GM21423 (cell line): ENCODE data around the gene PAGE2.
"Not testable (repeated sequence)": the region's sequence is repeated elsewhere in the genome, so short reads cannot be mapped to it uniquely, and the experiment has no call there.

ENCODE experiments used
- ATAC-seq: cut with Tn5 transposase; IDR thresholded peaks from one replicate; pipeline ENCODE4 v1.9.1; 2021; ENCODE audit warnings: mild to moderate bottlenecking, moderate library complexity; ENCODE audit not compliant: unreplicated experiment

PAGE2 gene

DNA sequence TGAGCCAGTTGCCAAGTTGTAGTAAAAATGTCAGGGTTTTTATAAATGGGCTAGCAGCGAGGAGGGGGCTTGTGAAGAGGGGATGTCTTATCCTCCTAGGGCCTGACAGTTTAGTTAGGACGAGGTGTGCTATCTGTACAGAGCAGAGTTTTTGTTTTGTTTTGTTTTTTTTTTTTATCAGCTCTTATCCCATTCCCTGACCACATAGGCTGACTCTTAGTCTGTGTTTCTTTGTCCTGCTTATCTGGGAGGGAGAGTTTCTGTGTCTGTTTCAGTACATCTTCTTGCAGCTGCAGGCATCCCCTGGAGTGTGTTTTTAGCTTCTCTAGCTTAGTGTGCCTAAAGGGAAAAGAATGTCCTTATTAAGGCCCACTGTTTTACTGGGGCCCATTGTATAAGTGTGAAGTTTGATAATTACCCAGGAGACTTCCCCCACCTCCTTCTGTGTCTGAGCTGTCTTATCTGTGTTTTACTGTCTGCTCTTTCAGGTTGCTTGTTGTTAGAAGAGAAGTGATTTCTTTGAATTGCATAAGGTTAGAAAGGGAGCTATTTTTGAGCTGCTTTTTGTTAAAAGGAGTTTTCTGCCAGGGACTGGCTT lies 32.0 kb downstream of the PAGE2 start:
- ATAC-seq, result no peak

DNA sequence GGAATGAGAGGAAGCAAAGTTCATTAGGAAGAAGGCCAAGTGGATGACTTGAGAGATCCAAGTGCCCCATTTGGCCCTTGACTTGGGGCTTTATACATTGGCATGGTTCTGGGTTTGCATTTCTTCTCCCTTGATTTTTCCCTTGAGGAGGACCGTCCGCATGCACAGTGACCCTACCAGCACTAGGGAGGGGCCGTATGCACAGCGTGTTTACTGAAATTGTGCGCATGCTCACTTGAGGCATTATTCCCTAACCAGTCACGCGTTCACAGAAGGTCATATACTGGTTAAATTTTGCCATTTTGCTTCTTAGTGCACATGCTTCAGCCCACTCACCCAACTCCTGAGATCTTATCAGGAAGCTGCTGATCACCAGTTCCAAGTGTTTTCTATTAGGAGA lies 35.1 kb downstream of the PAGE2 start:
- no peak for ATAC-seq

- no peak for ATAC-seq
Measured at GRCh38 chrX:55127692-55128091, 38.9 kb downstream of the PAGE2 start.

- ATAC-seq, result no peak
Measured at GRCh38 chrX:55129361-55129760, 40.5 kb downstream of the PAGE2 start.

DNA sequence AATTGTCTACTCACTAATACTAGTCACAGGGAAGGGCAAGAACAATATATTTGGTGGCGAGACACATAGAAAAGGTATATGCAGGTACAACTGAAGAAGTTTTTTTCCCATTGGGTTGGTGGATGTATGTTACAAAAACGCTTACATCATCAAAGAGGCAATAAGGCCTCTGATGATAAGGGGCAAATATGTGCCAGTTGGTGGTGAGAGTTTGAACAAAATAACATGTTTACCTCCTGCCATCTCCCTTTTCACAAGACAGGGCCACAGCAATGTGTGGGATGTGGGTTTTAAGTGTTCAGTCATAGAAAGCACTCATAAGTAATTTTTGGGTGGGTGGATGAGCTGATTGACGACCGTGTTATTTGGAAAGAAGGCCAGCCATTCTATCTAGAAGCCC lies 41.7 kb downstream of the PAGE2 start:
- no peak for ATAC-seq

DNA sequence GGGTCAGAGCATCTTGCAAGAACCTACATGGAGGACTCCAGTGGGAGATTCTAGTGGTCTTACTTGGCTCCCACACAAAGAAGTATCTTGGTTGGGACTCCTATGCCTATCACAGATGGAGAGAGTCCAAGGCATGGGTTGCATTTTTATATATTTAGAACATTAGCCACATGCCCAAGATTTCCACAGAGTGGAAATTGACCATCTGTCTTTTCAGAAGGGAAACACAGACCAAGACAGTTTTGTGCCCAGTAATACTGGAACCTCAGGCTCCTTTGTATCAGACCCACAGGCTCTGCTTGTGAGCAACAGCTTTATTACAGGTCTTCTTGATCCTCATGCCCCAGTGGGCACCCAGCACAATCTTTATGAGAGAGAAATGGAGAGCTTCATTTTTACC lies 43.6 kb downstream of the PAGE2 start:
- ATAC-seq, result no peak

GRCh38 chrX:55135171-55135570 lies 46.4 kb downstream of the PAGE2 start:
- ATAC-seq, result no peak

DNA sequence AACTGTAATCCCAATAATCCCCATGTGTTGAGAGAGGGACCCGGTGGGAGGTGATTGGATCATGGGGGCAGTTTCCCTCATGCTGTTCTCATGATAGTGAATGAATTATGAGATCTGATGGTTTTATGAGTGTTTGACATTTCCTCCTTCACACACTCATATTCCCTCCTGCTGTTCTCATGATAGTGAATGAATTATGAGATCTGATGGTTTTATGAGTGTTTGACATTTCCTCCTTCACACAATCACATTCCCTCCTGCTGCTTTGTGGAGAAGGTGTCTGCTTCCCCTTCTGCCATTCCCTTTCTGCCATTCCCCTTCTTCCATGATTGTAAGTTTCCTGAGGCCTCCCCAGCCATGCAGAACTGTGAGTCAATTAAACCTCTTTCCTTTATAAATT lies 52.0 kb downstream of the PAGE2 start:
- not testable (repeated sequence) for ATAC-seq
